H9 (cell line): ENCODE results near the gene ESRRA. TPM values are rescaled to one million over a fixed set of nuclear protein-coding genes. Genes with fewer than 3 reads are reported as not detected.
A peak's percentile ranks its signal among the peaks of the same experiment; 100 is the strongest.

ENCODE experiments used
- DNase-seq: peaks from one replicate; pipeline ENCODE4 v3.0.0-alpha.2; 2017
- H2AFZ ChIP-seq: one replicate; pipeline ENCODE4 v1.6.1; 2013; ENCODE audit warnings: mild to moderate bottlenecking, low read length, control low read depth, moderate library complexity
- H2AK5ac ChIP-seq: 2 replicates; pipeline ENCODE4 v1.6.1; 2013; ENCODE audit warnings: low read length, control low read depth, mixed read lengths; ENCODE audit not compliant: insufficient read length
- H2BK120ac ChIP-seq: one replicate; pipeline ENCODE4 v1.6.1; 2013; ENCODE audit warnings: low read depth, mild to moderate bottlenecking, low read length, control low read depth, inconsistent platforms; ENCODE audit not compliant: poor library complexity, severe bottlenecking
- H2BK12ac ChIP-seq: 2 replicates; pipeline ENCODE4 v1.6.1; 2013; ENCODE audit warnings: low read length, control low read depth, mixed read lengths, low read depth; ENCODE audit not compliant: insufficient read length
- H2BK15ac ChIP-seq: 2 replicates; pipeline ENCODE4 v1.6.1; 2013; ENCODE audit warnings: low read depth, low read length, control low read depth
- H2BK20ac ChIP-seq: one replicate; pipeline ENCODE4 v1.6.1; 2013; ENCODE audit warnings: low read depth, mild to moderate bottlenecking, low read length, control low read depth, inconsistent platforms; ENCODE audit not compliant: poor library complexity, severe bottlenecking
- H2BK5ac ChIP-seq: 2 replicates; pipeline ENCODE4 v1.6.1; 2013; ENCODE audit warnings: low read length, control low read depth, mixed read lengths; ENCODE audit not compliant: insufficient read length
- H3K14ac ChIP-seq: 2 replicates; pipeline ENCODE4 v1.6.1; 2013; ENCODE audit warnings: low read length, control low read depth; ENCODE audit not compliant: insufficient read depth
- H3K18ac ChIP-seq: 2 replicates; pipeline ENCODE4 v1.6.1; 2013; ENCODE audit warnings: low read depth, mild to moderate bottlenecking, mixed read lengths, low read length, control low read depth; ENCODE audit not compliant: insufficient read length
- H3K23ac ChIP-seq: 2 replicates; pipeline ENCODE4 v1.6.1; 2013; ENCODE audit warnings: low read length, control low read depth, mixed read lengths, low read depth; ENCODE audit not compliant: insufficient read length
- H3K23me2 ChIP-seq: 2 replicates; pipeline ENCODE4 v1.6.1; 2013; ENCODE audit warnings: low read depth, mild to moderate bottlenecking, mixed read lengths, low read length, control low read depth; ENCODE audit not compliant: insufficient read length, poor library complexity, severe bottlenecking
- H3K27ac ChIP-seq: 2 replicates; pipeline ENCODE4 v1.5.1; 2013; ENCODE audit warnings: low read length, control low read depth, mixed read lengths, low read depth; ENCODE audit not compliant: insufficient read length
- H3K27me3 ChIP-seq: 2 replicates; pipeline ENCODE4 v1.6.1; 2013; ENCODE audit warnings: low read length, control low read depth, inconsistent platforms; ENCODE audit not compliant: insufficient read depth
- H3K4ac ChIP-seq: 2 replicates; pipeline ENCODE4 v1.6.1; 2013; ENCODE audit warnings: low read depth, mild to moderate bottlenecking, control low read depth, inconsistent platforms, low read length, moderate library complexity
- H3K4me1 ChIP-seq: 2 replicates; pipeline ENCODE4 v1.6.1; 2013; ENCODE audit warnings: low read length, control low read depth, inconsistent platforms; ENCODE audit not compliant: insufficient read depth
- H3K4me2 ChIP-seq: 2 replicates; pipeline ENCODE4 v1.6.1; 2013; ENCODE audit warnings: low read length, control low read depth, mixed read lengths; ENCODE audit not compliant: insufficient read length, insufficient read depth
- H3K56ac ChIP-seq: 2 replicates; pipeline ENCODE4 v1.6.1; 2013; ENCODE audit warnings: low read depth, mild to moderate bottlenecking, mixed read lengths, low read length, control low read depth; ENCODE audit not compliant: insufficient read length
- H3K79me1 ChIP-seq: 2 replicates; pipeline ENCODE4 v1.6.1; 2013; ENCODE audit warnings: low read depth, mild to moderate bottlenecking, moderate library complexity, low read length, control low read depth, inconsistent platforms; ENCODE audit not compliant: insufficient read depth, poor library complexity, severe bottlenecking
- H3K79me2 ChIP-seq: 2 replicates; pipeline ENCODE4 v1.6.1; 2013; ENCODE audit warnings: low read length, control low read depth, inconsistent platforms; ENCODE audit not compliant: insufficient read depth
- H3K9ac ChIP-seq: 2 replicates; pipeline ENCODE4 v1.6.1; 2013; ENCODE audit warnings: low read length, control low read depth, mixed read lengths; ENCODE audit not compliant: insufficient read length; ENCODE audit errors: extremely low read depth
- H3K9me3 ChIP-seq: one replicate; pipeline ENCODE4 v1.6.1; 2013; ENCODE audit warnings: low read depth, low read length, inconsistent platforms; ENCODE audit not compliant: control insufficient read depth
- H3T11ph ChIP-seq: one replicate; pipeline ENCODE4 v1.6.1; 2013; ENCODE audit warnings: mild to moderate bottlenecking, low read length, control low read depth, inconsistent platforms
- H4K20me1 ChIP-seq: one replicate; pipeline ENCODE4 v1.6.1; 2013; ENCODE audit not compliant: control insufficient read depth, insufficient read length, insufficient read depth
- H4K5ac ChIP-seq: 2 replicates; pipeline ENCODE4 v1.6.1; 2013; ENCODE audit warnings: low read depth, mild to moderate bottlenecking, mixed read lengths, low read length, control low read depth; ENCODE audit not compliant: insufficient read length
- H4K8ac ChIP-seq: replicated peaks from 2 replicates; pipeline ENCODE4 v1.6.1; 2013; ENCODE audit warnings: low read length, control low read depth, mixed read lengths, low read depth; ENCODE audit not compliant: insufficient read length
- H4K91ac ChIP-seq: 2 replicates; pipeline ENCODE4 v1.6.1; 2013; ENCODE audit warnings: low read depth, mild to moderate bottlenecking, moderate library complexity, mixed read lengths, low read length, control low read depth; ENCODE audit not compliant: insufficient read length
- H3K27ac Mint-ChIP-seq, 3 experiments: 2 replicates in 2 of 3; 3 replicates in 1 of 3; pipeline ENCODE4 v1.8.0; 2020 to 2021; ENCODE audit warnings: mixed read lengths in 3 of 3, mild to moderate bottlenecking in 1 of 3, moderate library complexity in 1 of 3
- H3K27me3 Mint-ChIP-seq: 2 replicates; pipeline ENCODE4 v1.8.0; 2021; ENCODE audit warnings: low read depth, mild to moderate bottlenecking, moderate library complexity, mixed read lengths
- H3K36me3 Mint-ChIP-seq, 3 experiments: 2 replicates in 2 of 3; 3 replicates in 1 of 3; pipeline ENCODE4 v1.8.0; 2020 to 2021; ENCODE audit warnings: low read depth in 3 of 3, mixed read lengths in 3 of 3; ENCODE audit not compliant: insufficient read depth in 1 of 3
- H3K4me1 Mint-ChIP-seq, 2 experiments: 2 replicates each; pipeline ENCODE4 v1.8.0; 2020; ENCODE audit warnings: mixed read lengths in 2 of 2
- H3K4me3 Mint-ChIP-seq, 2 experiments: 2 replicates in 1 of 2; 3 replicates in 1 of 2; pipeline ENCODE4 v1.8.0; 2020 to 2021; ENCODE audit warnings: mild to moderate bottlenecking in 2 of 2, mixed read lengths in 2 of 2, moderate library complexity in 1 of 2
- H3K9me3 Mint-ChIP-seq, 2 experiments: 2 replicates in 1 of 2; 3 replicates in 1 of 2; pipeline ENCODE4 v1.8.0; 2020; ENCODE audit warnings: mild to moderate bottlenecking in 2 of 2, mixed read lengths in 2 of 2, moderate library complexity in 1 of 2
- CTCF ChIP-seq: fragments of 200-600 bp; sonication (generic); conservative IDR thresholded peaks from 3 replicates; pipeline ENCODE4 v1.8.0; 2021; ENCODE audit warnings: antibody characterized with exemption, mild to moderate bottlenecking
- WGBS: extraction: QIAGEN DNeasy Blood & Tissue Kit; methylation state at CpG from one replicate; pipeline ENCODE4 v1.1.7; 2013; ENCODE audit warnings: missing lambda C conversion rate, low lambda C conversion rate, mixed read lengths; ENCODE audit not compliant: insufficient read length; ENCODE audit errors: extremely low coverage; 5-methylcytosine and 5-hydroxymethylcytosine counted together
- total RNA-seq: library from RNA; stranded (reverse); gene quantifications from 2 replicates; pipeline ENCODE4 v1.2.1, GENCODE V29; 2021

Gene ESRRA
- total RNA-seq, 1 experiment from 2014 or later = 42.3 TPM

DNA sequence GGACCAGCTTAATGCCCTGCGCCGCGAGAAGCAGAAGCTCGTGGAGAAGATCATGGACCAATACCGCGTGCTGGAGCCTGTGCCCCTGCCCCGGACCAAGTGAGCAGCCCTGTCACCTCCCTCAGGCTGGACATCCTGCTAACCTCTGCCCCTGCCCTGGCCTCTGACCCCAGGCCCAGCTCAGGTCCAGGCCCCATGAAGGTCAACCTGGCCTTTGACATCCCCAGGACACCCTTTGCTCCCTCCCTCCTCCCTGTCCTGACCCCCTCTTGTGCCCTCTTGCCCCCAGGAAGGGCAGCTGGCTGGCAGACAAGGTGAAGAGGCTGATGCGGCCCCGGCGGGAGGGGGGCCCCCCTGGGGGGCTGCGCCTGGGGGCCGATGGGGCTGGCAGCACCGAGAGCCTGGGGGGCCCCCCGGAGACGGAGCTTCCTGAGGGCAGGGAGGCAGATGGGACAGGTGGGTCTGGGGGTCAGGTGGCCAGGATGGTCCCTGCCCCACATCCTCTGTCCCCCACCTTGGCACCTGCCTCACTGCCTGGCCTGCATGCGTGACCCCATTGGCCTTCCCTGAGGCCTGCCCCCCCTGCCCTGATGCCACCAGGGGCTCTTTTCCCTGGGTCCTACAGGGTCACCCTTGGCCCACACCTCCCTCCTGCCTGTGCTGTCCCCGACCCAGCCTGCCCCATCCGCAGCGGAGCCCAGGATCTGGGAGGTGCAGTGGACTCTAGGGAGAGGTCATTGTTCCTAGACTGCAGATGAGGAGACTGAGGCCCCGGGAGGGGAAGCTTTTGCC is 48.6 kb downstream of the ESRRA start:
- H3K4ac ChIP-seq = no peak overlapping the region
- H4K20me1 ChIP-seq = no peaks in the 10 kb centered on the region
- no peak overlapping the region for H3K14ac ChIP-seq
- WGBS = no CpG with 5 or more reads among the region's 20 CpGs
- no peak overlapping the region for H2BK20ac ChIP-seq
- H3K36me3 Mint-ChIP-seq = no peaks in the 10 kb centered on the region; a peak in 1 of 7 replicates
- no peaks in the 10 kb centered on the region for H3K9me3 ChIP-seq
- H4K91ac ChIP-seq = no peak overlapping the region
- no peak overlapping the region for H3K4me3 Mint-ChIP-seq
- H4K5ac ChIP-seq = no peak overlapping the region
- H4K8ac ChIP-seq = no peak overlapping the region
- no peaks in the 10 kb centered on the region for H3K79me2 ChIP-seq
- H2BK5ac ChIP-seq = no peak overlapping the region
- H2AK5ac ChIP-seq = no peak overlapping the region
- no peak for TF ChIP-seq CTCF
- no peaks in the 10 kb centered on the region for H3K79me1 ChIP-seq
- DNase-seq = no peak
- H2BK12ac ChIP-seq = no peak overlapping the region
- H3K27me3 Mint-ChIP-seq = no peaks in the 10 kb centered on the region
- no peak overlapping the region for H3K27ac ChIP-seq
- H2BK120ac ChIP-seq = no peak overlapping the region
- peaks cover 14 to 29% of the 10 kb centered on the region in 2 experiments for H3K4me1 Mint-ChIP-seq
- H3K27me3 ChIP-seq = no peaks in the 10 kb centered on the region; the same call in 1 of the 2 replicates
- no peak overlapping the region for H3T11ph ChIP-seq
- no peak overlapping the region for H3K23ac ChIP-seq
- no peak overlapping the region for H3K56ac ChIP-seq
- H3K9ac ChIP-seq = no peak overlapping the region
- peak overlapping the region in 2 of 3 experiments; percentile 44; a peak in 1 of 7 replicates for H3K27ac Mint-ChIP-seq
- H3K18ac ChIP-seq = no peak overlapping the region
- peaks cover 4% of the 10 kb centered on the region for H3K23me2 ChIP-seq
- H3K4me1 ChIP-seq = peaks cover 2% of the 10 kb centered on the region; the same call in 1 of the 2 replicates
- no peak overlapping the region for H2BK15ac ChIP-seq
- no peak overlapping the region for H2AFZ ChIP-seq
- H3K4me2 ChIP-seq = no peak overlapping the region
- no peaks in the 10 kb centered on the region for H3K9me3 Mint-ChIP-seq
